ENCODE data around the gene INKA1.
A peak's percentile ranks its signal among the peaks of the same experiment; 100 is the strongest.
"Not testable (repeated sequence)": the region's sequence is repeated elsewhere in the genome, so short reads cannot be mapped to it uniquely, and the experiment has no call there.

Gene INKA1

GRCh38 chr3:49802719-49803464, at the start of gene INKA1:
Gene INKA1 (plus strand): TSS chr3:49803261. CDS start chr3:49803393, 132 bp downstream.
- DNase-seq: peak; percentile 22

GRCh38 chr3:49754536-49754935, 48.5 kb upstream of the INKA1 start:
- no peak for DNase-seq

DNA sequence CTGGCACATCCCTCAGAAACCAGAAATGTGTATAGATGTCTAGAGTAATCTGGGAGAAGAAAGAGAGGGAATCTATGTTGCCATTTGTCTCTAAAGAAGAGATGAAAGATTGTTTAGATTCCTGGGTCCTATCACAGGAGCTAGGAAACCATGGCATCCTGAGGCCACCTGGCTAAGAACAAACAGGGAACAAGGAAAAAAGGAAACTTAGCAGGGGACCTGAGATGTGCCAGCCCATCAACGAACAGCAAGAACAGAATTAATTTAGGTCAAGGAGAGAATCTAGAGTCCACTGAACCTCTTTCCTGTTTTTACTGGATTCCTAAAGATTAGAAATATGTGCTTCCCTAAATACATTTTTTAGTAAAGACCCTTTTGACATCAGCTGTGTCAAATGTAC, 47.0 kb upstream of the INKA1 start:
- DNase-seq: no peak

- no peak for DNase-seq
Observed at GRCh38 chr3:49757197-49757596, 45.9 kb upstream of the INKA1 start.

- no peak for DNase-seq
Observed at GRCh38 chr3:49759226-49759625, 43.8 kb upstream of the INKA1 start.

DNA sequence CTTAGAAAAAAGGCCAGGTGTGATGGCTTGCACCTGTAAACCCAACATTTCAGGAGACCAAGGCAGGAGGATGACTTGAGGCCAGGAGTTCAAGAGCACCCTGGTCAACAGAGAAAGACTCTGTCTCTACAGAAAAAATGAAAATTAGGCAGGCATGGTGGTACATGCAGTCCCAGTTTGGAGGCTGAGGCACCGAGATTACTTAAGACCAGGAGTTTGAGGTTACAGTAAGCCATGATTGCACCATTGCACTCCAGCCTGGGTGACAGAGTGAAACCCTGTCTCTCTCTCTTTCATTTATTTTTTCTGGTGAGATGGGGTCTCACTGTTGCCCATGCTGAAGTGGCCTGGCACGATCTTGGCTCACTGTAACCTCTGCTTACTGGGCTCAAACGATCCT, 41.4 kb upstream of the INKA1 start:
- DNase-seq: no peak

DNA sequence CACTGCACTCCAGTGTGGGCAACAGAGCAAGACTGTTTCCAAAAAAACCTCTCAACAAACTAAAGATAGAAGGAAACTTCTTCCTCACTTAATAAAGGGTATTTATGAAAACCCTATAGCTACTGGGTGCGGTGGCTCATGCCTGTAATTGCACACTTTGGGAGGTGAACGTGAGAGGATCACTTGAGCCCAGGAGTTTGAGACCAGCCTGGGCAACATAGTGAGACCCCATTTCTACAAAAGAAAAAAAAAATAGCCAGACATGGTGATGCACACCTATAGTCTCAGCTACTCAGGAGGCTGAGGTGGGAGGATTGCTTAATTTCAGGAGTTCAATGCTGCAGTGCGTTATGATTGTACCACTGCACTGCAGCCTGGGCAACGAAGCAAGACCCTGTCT, 39.1 kb upstream of the INKA1 start:
- DNase-seq: no peak

DNA sequence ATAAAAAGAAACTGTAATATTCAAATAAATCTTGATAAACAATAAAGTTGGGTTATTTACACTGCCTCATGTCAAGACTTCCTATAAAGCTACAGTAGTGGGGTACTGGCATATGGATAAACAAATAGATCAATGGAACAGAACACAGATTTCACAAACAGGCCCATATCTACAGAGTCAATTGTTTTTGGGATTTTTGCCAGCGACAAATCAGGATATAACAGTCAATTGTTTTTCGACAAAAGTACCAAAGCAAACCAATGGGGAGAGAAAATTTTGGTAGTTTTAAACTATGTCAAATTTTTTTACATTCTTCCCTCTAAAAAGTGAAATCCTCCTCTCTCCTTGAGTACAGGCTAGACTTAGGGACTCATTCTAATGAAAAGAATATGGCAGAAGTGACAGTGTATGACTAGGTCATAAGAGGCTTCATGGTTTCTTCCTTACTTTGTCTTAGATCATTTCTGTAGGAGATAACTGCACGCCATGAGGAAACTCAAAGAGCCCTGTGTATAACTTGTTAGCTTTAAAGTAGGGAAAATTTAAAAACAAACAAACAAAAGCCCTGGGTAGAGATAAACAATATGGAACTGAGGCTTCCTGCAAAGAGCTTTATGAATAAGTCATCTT, 33.7 kb upstream of the INKA1 start:
- no peak for DNase-seq

GRCh38 chr3:49769926-49770325, 33.1 kb upstream of the INKA1 start:
- no peak for DNase-seq

- no peak for DNase-seq
Observed at GRCh38 chr3:49771340-49771938, 31.6 kb upstream of the INKA1 start.

DNA sequence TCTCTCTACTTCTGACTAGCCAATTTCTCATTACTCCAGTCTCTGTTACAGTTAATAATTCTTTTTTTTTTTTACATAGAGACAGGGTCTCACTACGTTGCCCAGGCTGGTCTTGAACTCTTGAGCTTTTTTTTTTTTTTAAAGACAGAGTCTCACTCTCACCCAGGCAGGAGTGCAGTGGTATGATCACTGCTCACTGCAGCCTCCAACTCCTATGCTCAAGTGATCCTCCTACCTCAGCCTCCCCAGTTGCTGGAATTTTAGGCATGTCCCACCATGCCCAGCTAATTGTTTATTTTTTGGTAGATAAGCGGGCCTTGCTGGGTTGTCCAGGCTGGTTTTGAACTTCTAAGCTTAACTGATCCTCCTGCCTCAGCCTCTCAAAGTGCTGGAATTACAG, 30.4 kb upstream of the INKA1 start:
- no peak for DNase-seq

DNA sequence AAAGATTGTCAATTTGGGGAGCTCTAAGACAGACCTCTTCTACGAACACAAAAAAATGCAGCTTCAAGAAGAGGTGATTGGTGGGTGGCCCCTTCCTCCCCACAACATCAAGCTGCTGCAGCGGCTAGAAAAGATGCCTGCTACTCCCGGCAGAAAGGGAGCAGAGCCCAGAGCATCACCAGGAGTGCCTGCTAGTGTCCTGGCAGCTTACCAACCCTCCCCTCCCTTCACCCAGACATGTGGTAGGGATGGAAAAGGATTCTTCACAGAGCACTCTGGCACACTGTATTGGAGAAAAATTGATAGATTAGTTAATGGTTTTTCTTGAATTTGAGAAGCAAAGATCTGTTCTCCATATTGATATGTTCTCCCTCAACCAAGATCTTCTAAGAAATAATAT, 27.5 kb upstream of the INKA1 start:
- no peak for DNase-seq

GRCh38 chr3:49776101-49776500, 27.0 kb upstream of the INKA1 start:
- DNase-seq: not testable (repeated sequence)

DNA sequence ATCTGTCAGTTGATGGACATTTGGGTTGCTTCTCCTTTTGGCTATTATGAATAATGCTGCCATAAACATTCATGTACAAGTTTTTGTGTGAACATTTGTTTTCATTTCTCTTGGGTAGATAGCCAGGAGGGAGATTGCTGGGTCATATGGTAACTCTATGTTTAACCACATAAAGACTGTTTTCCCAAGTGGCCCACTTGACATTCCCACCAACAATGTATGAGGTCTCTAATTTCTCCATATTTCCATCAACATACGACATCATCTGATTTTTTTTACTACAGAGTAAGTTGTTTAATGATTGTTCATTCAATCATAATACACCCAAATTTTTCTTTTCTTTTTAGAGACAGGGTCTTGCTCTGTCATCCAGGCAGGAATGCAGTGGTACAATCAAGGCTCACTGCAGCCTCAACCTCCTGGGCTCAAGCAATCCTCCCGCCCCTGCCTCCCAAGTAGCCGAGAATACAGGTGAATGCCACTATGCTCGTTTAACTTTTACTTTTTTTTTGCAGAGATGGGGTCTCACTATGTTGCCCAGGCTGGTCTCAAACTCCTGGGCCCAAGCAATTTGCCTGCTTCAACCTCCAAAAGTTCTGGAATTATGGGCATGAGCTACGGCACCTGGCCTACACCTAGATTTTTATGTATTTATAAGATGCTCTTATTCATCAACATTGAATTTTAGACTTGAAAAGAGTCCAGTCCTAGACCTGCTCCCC, 23.5 kb upstream of the INKA1 start:
- no peak for DNase-seq

GRCh38 chr3:49780080-49780974, 22.7 kb upstream of the INKA1 start:
- DNase-seq: no peak

GRCh38 chr3:49780975-49781365, 22.1 kb upstream of the INKA1 start:
- DNase-seq: not testable (repeated sequence)

DNA sequence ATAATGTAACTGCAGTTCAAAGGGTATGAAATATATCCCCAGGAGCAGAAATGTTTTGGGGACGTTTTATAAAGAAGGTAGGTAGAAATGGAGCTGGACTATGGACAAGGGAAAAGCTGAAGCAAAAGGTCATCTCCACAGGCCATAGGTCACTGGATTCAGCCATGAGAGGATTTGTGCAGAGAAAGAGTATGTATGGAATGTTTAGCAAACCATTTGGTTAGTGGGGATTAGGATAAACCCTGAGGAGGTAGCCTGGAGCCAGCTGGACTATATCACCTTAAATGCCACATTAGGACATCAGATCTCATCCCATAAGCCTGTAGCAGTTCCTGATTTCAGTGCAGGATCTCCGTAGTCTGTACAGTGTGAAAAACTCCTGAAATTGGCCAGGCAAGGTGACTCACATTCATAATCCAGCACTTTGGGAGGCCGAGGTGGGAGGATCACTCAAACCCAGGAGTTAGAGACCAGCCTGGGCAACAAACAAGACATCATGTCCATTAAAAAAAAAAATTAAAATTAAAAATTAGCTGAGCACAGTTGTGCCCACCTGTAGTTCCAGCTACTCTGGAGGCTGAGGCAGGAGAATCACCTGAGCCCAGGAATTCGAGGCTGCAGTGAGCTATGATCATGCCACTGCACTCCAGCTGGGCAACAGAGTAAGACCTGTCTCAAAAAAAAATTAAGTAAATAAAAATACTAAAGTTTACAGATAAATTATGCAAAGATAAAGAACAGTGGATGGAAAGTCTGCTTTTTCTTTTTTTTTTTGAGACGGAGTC, 21.5 kb upstream of the INKA1 start:
- no peak for DNase-seq

- DNase-seq: not testable (repeated sequence)
Observed at GRCh38 chr3:49782277-49782676, 20.8 kb upstream of the INKA1 start.

GRCh38 chr3:49785565-49786356, 17.3 kb upstream of the INKA1 start:
- DNase-seq: no peak

DNA sequence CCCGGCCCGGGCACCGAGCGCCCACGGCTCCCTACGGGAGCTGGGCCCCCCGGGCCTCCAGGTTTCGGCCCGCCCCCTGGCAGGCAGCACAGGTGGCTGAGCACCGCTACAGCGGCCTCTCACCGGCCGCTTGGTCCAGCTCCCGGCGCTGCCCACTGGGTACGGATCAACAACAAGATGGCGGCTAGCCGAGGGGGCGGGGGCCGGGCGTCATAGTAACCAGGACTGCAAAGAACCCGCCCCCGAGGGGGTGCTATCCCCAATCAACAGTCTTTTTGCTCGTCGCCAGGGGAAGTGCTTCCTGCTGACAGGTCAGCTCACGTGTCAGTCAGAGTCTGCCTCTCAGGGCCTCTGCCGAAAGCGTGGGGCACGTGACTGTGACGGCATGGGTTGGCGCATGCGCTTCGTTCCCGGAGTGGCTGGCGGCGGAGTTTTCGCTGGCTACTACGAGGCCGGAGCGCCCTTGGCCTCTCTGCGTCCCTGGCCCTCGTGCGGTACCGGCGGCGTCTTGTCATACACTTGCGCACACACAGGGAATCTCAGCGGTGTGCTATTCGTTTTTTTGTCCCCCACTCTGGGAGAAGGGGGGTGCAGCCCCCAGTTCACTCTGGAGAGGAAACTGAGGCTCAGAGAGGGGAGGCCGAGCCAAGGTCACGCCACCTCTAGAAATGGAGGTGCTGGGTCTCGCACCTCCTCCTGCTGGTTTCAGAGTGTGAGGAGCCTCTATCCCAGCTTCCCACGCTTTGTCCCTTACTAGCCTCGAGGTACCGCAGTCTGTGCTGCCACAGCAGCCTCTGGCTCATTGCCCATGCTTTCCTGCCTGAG, 16.5 kb upstream of the INKA1 start, which contains the start of gene IP6K1:
IP6K1 (minus strand) TSS at position 186 of the 825 bp plus-strand sequence. CDS start 38,502 bp downstream, outside the sequence.
- peak; percentile 98 for DNase-seq
